ENCODE measurements around the gene ABLIM2. TPM values are rescaled to one million over a fixed set of nuclear protein-coding genes. Genes with fewer than 3 reads are reported as not detected.

ABLIM2 gene
- total and polyA plus RNA-seq, 10 of the 15 experiments (the other 5 are each of a cell fraction or from before 2014, with no cell fraction given): 0.03 to 0.15 (median 0.05) TPM; not detected in 7

DNA sequence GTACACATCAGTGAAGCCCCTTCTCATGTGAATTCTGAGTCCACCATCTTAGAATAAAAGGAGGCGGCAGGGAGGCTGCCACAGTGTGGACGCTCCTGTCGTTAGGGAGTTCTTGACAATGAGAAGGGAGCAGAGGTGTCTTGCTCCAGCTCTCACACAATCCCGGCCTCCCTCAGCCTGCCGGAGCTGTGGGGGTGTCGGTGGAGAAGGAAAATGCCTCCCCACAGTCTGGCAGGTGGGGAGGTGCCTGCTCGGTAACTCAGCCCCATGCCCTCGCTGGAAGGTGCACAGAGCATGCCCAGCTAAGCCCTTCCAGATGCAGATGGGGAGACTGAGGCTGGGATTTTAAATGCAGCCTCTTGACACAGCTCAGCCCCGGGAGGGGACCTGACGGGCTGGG is 20.5 kb upstream of the ABLIM2 start:
- Histone ChIP-seq H3K27ac (ENCODE audit: control insufficient read depth, insufficient read depth) (no peak overlapping the region), H3K36me3 (ENCODE audit: control insufficient read depth in 2 of 2, insufficient read depth in 2 of 2, low read length in 1 of 2) (no peaks in the 10 kb centered on the region), H3K79me2 (ENCODE audit: control insufficient read depth, insufficient read depth, low read length) (no peaks in the 10 kb centered on the region), H3K9me3 (replicated peaks; ENCODE audit: control insufficient read depth, insufficient read depth, low read length) (peaks cover 6% of the 10 kb centered on the region; the same call in 2 of the 3 replicates), H3K4me1 (ENCODE audit: control insufficient read depth, insufficient read depth, low read length) (peaks cover 8% of the 10 kb centered on the region), H3K4me3 (no peak overlapping the region), H4K20me1 (ENCODE audit: control insufficient read depth, insufficient read depth) (no peaks in the 10 kb centered on the region), H3K4me2 (ENCODE audit: control insufficient read depth, insufficient read depth) (no peak overlapping the region), H2AFZ (ENCODE audit: control insufficient read depth, low read depth, low read length) (no peak overlapping the region), H3K27me3 (replicated peaks in 1 of 2; ENCODE audit: control insufficient read depth in 2 of 2, insufficient read depth in 2 of 2, low read length in 1 of 2) (no peaks in the 10 kb centered on the region), H3K9ac (ENCODE audit: control insufficient read depth, insufficient read depth, low read length) (no peak overlapping the region)
- FAIRE-seq: no peak
- ATAC-seq: no peak
- no TSS peak for BruUV-seq (replicated peaks)
- TF ChIP-seq ZNF24 (IDR thresholded peaks at IDR 0.05) (no peak), CBX5 (IDR thresholded peaks at IDR 0.05; ENCODE audit: low read depth) (no peak), CBX3 (IDR thresholded peaks at IDR 0.05; ENCODE audit: borderline replicate concordance, low read depth) (no peak), HDAC6 (IDR thresholded peaks at IDR 0.05; ENCODE audit: unreplicated experiment) (no peak), TCF3 (IDR thresholded peaks at IDR 0.05; ENCODE audit: borderline replicate concordance, insufficient read depth, low read depth, low read length) (no peak), ASH2L (IDR thresholded peaks at IDR 0.05; ENCODE audit: borderline replicate concordance, low read depth) (no peak), SMAD1 (IDR thresholded peaks at IDR 0.05; ENCODE audit: low read depth, partially characterized antibody) (no peak), E2F4 (IDR thresholded peaks at IDR 0.05; ENCODE audit: low read depth, low read length) (no peak), KLF5 (IDR thresholded peaks at IDR 0.05; ENCODE audit: partially characterized antibody) (no peak)
- CTCF ChIA-PET: interaction anchor here (0.6 to 5.0 kb wide), 4 partner anchors 9 to 23 kb away, joined by 3 to 96 read pairs (median 6); no protein-coding TSS in a partner anchor
- POLR2A ChIA-PET: no interaction called here
- no peak for DNase-seq (ENCODE audit: low read depth, low spot score)
- RAD21 ChIA-PET (ENCODE audit: unreplicated experiment): interaction anchor here (4.6 kb wide), 1 partner anchor 14 kb away, joined by 76 read pairs; no protein-coding TSS in a partner anchor
- SMC1A ChIA-PET (ENCODE audit: uncharacterized antibody, unreplicated experiment): interaction anchor here (1.0 kb wide), 1 partner anchor 12 kb away, joined by 5 read pairs; no protein-coding TSS in a partner anchor
- in situ Hi-C loops (cut with MboI) (no loop called here), intact Hi-C loops (cut with micrococcal nuclease; ENCODE audit: unreplicated experiment) (loop anchor here (5.0 kb wide), 1 partner anchor 377 kb away; no protein-coding TSS in a partner anchor)
- 36% methylated on average over 10 of the region's 10 CpGs for WGBS (ENCODE audit: insufficient coverage, insufficient replicate concordance, low lambda C conversion rate, missing lambda C conversion rate)
